B cell (primary cell): ENCODE measurements around the gene CD247.

Experiments used
- CTCF ChIP-seq: fragments of 200-600 bp; IDR thresholded peaks from one replicate; pipeline ENCODE4 v1.8.0; 2022; ENCODE audit warnings: antibody characterized with exemption, mild to moderate bottlenecking
- EZH2 ChIP-seq: IDR thresholded peaks from 2 replicates; pipeline ENCODE4 v1.6.1; 2012; ENCODE audit warnings: borderline replicate concordance, low read depth, mild to moderate bottlenecking, moderate library complexity, low read length; ENCODE audit not compliant: insufficient read depth, poor library complexity, severe bottlenecking

DNA sequence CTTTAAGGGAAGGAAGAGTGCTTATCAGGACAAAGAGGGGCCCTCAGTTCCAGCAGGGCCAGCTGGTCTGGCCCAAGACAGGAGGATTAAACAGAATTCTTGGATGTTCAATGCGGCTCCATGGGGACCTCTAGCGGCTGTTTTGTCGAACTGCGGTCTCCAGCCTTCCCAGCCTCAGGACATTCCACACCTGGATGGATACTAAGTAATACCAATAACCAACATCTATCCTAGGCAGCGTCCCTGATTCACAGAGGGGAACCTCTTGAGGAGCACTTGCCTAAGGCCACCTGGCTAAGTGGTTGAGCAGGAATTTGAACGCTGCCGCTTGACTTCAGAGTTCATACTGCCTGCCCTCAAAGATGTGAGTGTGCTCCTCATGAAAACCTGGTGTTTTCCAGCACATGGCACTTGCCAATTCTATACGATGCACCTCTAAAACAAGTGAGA lies 15.5 kb upstream of the CD247 start:
- TF ChIP-seq CTCF, result peak; percentile 94
- TF ChIP-seq EZH2, result no peak
